WERI-Rb-1 (cell line): ENCODE results near the gene PTPRT.
A peak's percentile ranks its signal among the peaks of the same experiment; 100 is the strongest.
"Not testable (repeated sequence)": the region's sequence is repeated elsewhere in the genome, so short reads cannot be mapped to it uniquely, and the experiment has no call there.

Source experiments
- DNase-seq: peaks from one replicate; pipeline ENCODE4 v3.0.0-alpha.2; 2020
- H3K27ac ChIP-seq: fragments of 250-450 bp; sonication (Bioruptor Pico); 2 replicates; pipeline ENCODE4 v1.5.1; 2020; ENCODE audit warnings: mild to moderate bottlenecking, moderate library complexity
- H3K27me3 ChIP-seq: fragments of 250-450 bp; sonication (Bioruptor Pico); 2 replicates; pipeline ENCODE4 v1.5.1; 2021; ENCODE audit warnings: mild to moderate bottlenecking, low read depth, moderate library complexity; ENCODE audit not compliant: insufficient read depth, severe bottlenecking
- H3K36me3 ChIP-seq: fragments of 250-450 bp; sonication (Bioruptor Pico); 2 replicates; pipeline ENCODE4 v1.5.1; 2020; ENCODE audit warnings: mild to moderate bottlenecking, moderate library complexity
- H3K4me3 ChIP-seq: 2 replicates; pipeline ENCODE4 v1.5.1; 2011; ENCODE audit warnings: low read depth, mild to moderate bottlenecking, control low read depth, low read length
- H3K9me3 ChIP-seq: fragments of 250-450 bp; sonication (Bioruptor Pico); 2 replicates; pipeline ENCODE4 v1.5.1; 2021; ENCODE audit warnings: mild to moderate bottlenecking, moderate library complexity; ENCODE audit not compliant: severe bottlenecking
- CTCF ChIP-seq: IDR thresholded peaks from 2 replicates; pipeline ENCODE4 v1.5.1; 2011; ENCODE audit warnings: low read depth, mild to moderate bottlenecking, control low read depth, inconsistent platforms, low read length

The PTPRT gene

GRCh38 chr20:42902509-42902908 lies 287.2 kb downstream of the PTPRT start:
- Histone ChIP-seq H3K27ac (no peak overlapping the region), H3K9me3 (no peaks in the 10 kb centered on the region), H3K27me3 (no peaks in the 10 kb centered on the region), H3K36me3 (no peaks in the 10 kb centered on the region), H3K4me3 (no peak overlapping the region)
- no peak for DNase-seq
- TF ChIP-seq CTCF, result no peak

GRCh38 chr20:42901689-42902440 lies 287.8 kb downstream of the PTPRT start:
- Histone ChIP-seq H3K27me3 (no peaks in the 10 kb centered on the region), H3K27ac (no peak overlapping the region), H3K9me3 (no peaks in the 10 kb centered on the region), H3K4me3 (no peak overlapping the region), H3K36me3 (no peaks in the 10 kb centered on the region)
- DNase-seq, result no peak
- TF ChIP-seq CTCF, result no peak

- peak; percentile 17 for DNase-seq
- H3K9me3 ChIP-seq, H3K27ac ChIP-seq, H3K36me3 ChIP-seq, H3K27me3 ChIP-seq, H3K4me3 ChIP-seq: not testable (repeated sequence)
These were observed 288.9 kb downstream of the PTPRT start for GRCh38 chr20:42900764-42901163.

- Histone ChIP-seq H3K27me3 (no peaks in the 10 kb centered on the region), H3K9me3 (no peaks in the 10 kb centered on the region), H3K4me3 (no peak overlapping the region), H3K36me3 (no peaks in the 10 kb centered on the region), H3K27ac (no peak overlapping the region)
- peak; percentile 71 for DNase-seq
- no peak for TF ChIP-seq CTCF
These were observed 294.7 kb downstream of the PTPRT start for GRCh38 chr20:42895020-42895419.

- TF ChIP-seq CTCF, result no peak
- Histone ChIP-seq H3K27ac (no peak overlapping the region), H3K27me3 (no peaks in the 10 kb centered on the region), H3K9me3 (no peaks in the 10 kb centered on the region), H3K36me3 (no peaks in the 10 kb centered on the region), H3K4me3 (no peak overlapping the region)
- no peak for DNase-seq
These were observed 295.2 kb downstream of the PTPRT start for GRCh38 chr20:42894483-42894882.

GRCh38 chr20:42889517-42889916 lies 300.2 kb downstream of the PTPRT start:
- H3K9me3 ChIP-seq, result no peaks in the 10 kb centered on the region
- no peak for DNase-seq
- no peak for TF ChIP-seq CTCF
- H3K36me3 ChIP-seq, result no peaks in the 10 kb centered on the region
- no peak overlapping the region for H3K27ac ChIP-seq
- no peak overlapping the region for H3K4me3 ChIP-seq
- H3K27me3 ChIP-seq, result no peaks in the 10 kb centered on the region
